ENCODE measurements around the gene AVPR1B. TPM values are rescaled to one million over a fixed set of nuclear protein-coding genes. Genes with fewer than 3 reads are reported as not detected.

The AVPR1B gene
- total RNA-seq, 1 donor from 2014 or later: not detected

GRCh38 chr1:206106328-206107167 lies 10.6 kb downstream of the AVPR1B start:
- peak in 1 of 2 donors; percentile 91 for DNase-seq (ENCODE audit: low spot score in 2 of 2)
- H3K36me3 ChIP-seq: no peaks in the 10 kb centered on the region
- intact Hi-C loops (cut with DNase I): loop anchor here (1.0 to 5.0 kb wide), 5 partner anchors 74 to 316 kb away; partner anchors contain the start of gene SLC41A1
- no peaks in the 10 kb centered on the region for H3K9me3 ChIP-seq
- no peaks in the 10 kb centered on the region for H3K27me3 ChIP-seq
- H3K4me3 ChIP-seq: no peak overlapping the region
- TF ChIP-seq CTCF (IDR thresholded peaks at IDR 0.05): peak; percentile 78 to 89 (median 83)
- peak overlapping the region; percentile 10 to 33 for H3K27ac ChIP-seq
- peaks cover 0 to 3% of the 10 kb centered on the region in 2 donors for H3K4me1 ChIP-seq

GRCh38 chr1:206105464-206105995 lies 11.7 kb downstream of the AVPR1B start:
- H3K27me3 ChIP-seq: no peaks in the 10 kb centered on the region
- H3K4me3 ChIP-seq: no peak overlapping the region
- H3K9me3 ChIP-seq: no peaks in the 10 kb centered on the region
- peaks cover 0 to 3% of the 10 kb centered on the region in 2 donors for H3K4me1 ChIP-seq
- H3K27ac ChIP-seq: no peak overlapping the region
- no peak for DNase-seq (ENCODE audit: low spot score in 2 of 2)
- no peak for TF ChIP-seq CTCF (IDR thresholded peaks at IDR 0.05)
- intact Hi-C loops (cut with DNase I): loop anchor here (5.0 kb wide), 2 partner anchors 73 to 293 kb away; partner anchors contain the start of gene SLC41A1
- no peaks in the 10 kb centered on the region for H3K36me3 ChIP-seq

- intact Hi-C loops (cut with DNase I): no loop called here
- H3K36me3 ChIP-seq: no peaks in the 10 kb centered on the region
- no peak for TF ChIP-seq CTCF (IDR thresholded peaks at IDR 0.05)
- no peaks in the 10 kb centered on the region for H3K9me3 ChIP-seq
- H3K4me1 ChIP-seq: peaks cover 0 to 3% of the 10 kb centered on the region in 2 donors
- H3K4me3 ChIP-seq: no peak overlapping the region
- DNase-seq (ENCODE audit: low spot score in 2 of 2): no peak
- no peaks in the 10 kb centered on the region for H3K27me3 ChIP-seq
- no peak overlapping the region for H3K27ac ChIP-seq
These were observed 13.2 kb downstream of the AVPR1B start for GRCh38 chr1:206103979-206104378.

- no peaks in the 10 kb centered on the region for H3K9me3 ChIP-seq
- intact Hi-C loops (cut with DNase I): no loop called here
- no peaks in the 10 kb centered on the region for H3K27me3 ChIP-seq
- no peak for TF ChIP-seq CTCF (IDR thresholded peaks at IDR 0.05)
- no peak for DNase-seq (ENCODE audit: low spot score in 2 of 2)
- no peak overlapping the region for H3K27ac ChIP-seq
- H3K4me1 ChIP-seq: peaks cover 0 to 3% of the 10 kb centered on the region in 2 donors
- no peaks in the 10 kb centered on the region for H3K36me3 ChIP-seq
- H3K4me3 ChIP-seq: no peak overlapping the region
These were observed 14.8 kb downstream of the AVPR1B start for GRCh38 chr1:206102292-206102936.

GRCh38 chr1:206101351-206102045 lies 15.7 kb downstream of the AVPR1B start:
- no peaks in the 10 kb centered on the region for H3K27me3 ChIP-seq
- intact Hi-C loops (cut with DNase I): no loop called here
- no peak overlapping the region for H3K27ac ChIP-seq
- no peak overlapping the region for H3K4me3 ChIP-seq
- no peak for DNase-seq (ENCODE audit: low spot score in 2 of 2)
- no peaks in the 10 kb centered on the region for H3K9me3 ChIP-seq
- H3K36me3 ChIP-seq: no peaks in the 10 kb centered on the region
- peaks cover 0 to 3% of the 10 kb centered on the region in 2 donors for H3K4me1 ChIP-seq
- no peak for TF ChIP-seq CTCF (IDR thresholded peaks at IDR 0.05)

All from ascending aorta (tissue), 2 donors.